Measurements from ENCODE around the gene NAALADL1. TPM values are rescaled to one million over a fixed set of nuclear protein-coding genes. Genes with fewer than 3 reads are reported as not detected.
A peak's percentile ranks its signal among the peaks of the same experiment; 100 is the strongest.
"Not testable (repeated sequence)": the region's sequence is repeated elsewhere in the genome, so short reads cannot be mapped to it uniquely, and the experiment has no call there.

NAALADL1 gene
- total and polyA plus RNA-seq, 9 of the 15 experiments (the other 6 are each of a cell fraction or from before 2014, with no cell fraction given): 0.06 to 0.72 (median 0.22) TPM; not detected in 4

GRCh38 chr11:65023502-65023901 is 34.9 kb downstream of the NAALADL1 start:
- POLR2A ChIA-PET: interaction anchor here (0.6 kb wide), 1 partner anchor 34 kb away, joined by 3 read pairs; no protein-coding TSS in a partner anchor
- H3K9me1 ChIP-seq (ENCODE audit: control insufficient read depth, insufficient read depth, low read length); intact Hi-C loops (cut with micrococcal nuclease); BruUV-seq (replicated peaks); FAIRE-seq; H3K9ac ChIP-seq (ENCODE audit: insufficient read depth in 1 of 2, low read depth in 2 of 2, low read length in 2 of 2); H3K4me2 ChIP-seq (ENCODE audit: insufficient read depth, low read length); H3K79me2 ChIP-seq (ENCODE audit: control insufficient read depth, insufficient read depth, low read length); CTCF ChIA-PET (ENCODE audit: low intra/inter-chr PET ratio); H3K27ac ChIP-seq (ENCODE audit: extremely low read depth, low read depth, low read length); ATAC-seq; H3K9me3 ChIP-seq (replicated peaks; ENCODE audit: control insufficient read depth, insufficient read depth, low read depth, low read length); in situ Hi-C loops (cut with MboI); H3K4me3 ChIP-seq; H4K20me1 ChIP-seq (replicated peaks; ENCODE audit: control insufficient read depth, insufficient read depth, low read length); H3K27me3 ChIP-seq (ENCODE audit: control insufficient read depth in 2 of 2, insufficient read depth in 2 of 2, low read length in 2 of 2); TF ChIP-seq TEAD4 (CRISPR knock-in tag; IDR thresholded peaks at IDR 0.05; ENCODE audit: borderline replicate concordance): not testable (repeated sequence)
- H2AFZ ChIP-seq (ENCODE audit: low read depth, low read length): peak overlapping the region; percentile 54; the same call in 1 of the 2 replicates
- H3K4me1 ChIP-seq (replicated peaks in 1 of 2; ENCODE audit: control insufficient read depth in 2 of 2, insufficient read depth in 2 of 2, low read length in 2 of 2): peaks cover 16 to 32% of the 10 kb centered on the region in 2 experiments; a peak in 4 of 5 replicates
- 8% methylated on average over 8 of the region's 8 CpGs for WGBS (ENCODE audit: insufficient coverage, low coverage, missing lambda C conversion rate)
- H3K36me3 ChIP-seq (ENCODE audit: control insufficient read depth, insufficient read depth, low read length): peaks cover 26% of the 10 kb centered on the region; the same call in 2 of the 3 replicates
- TF ChIP-seq SPI1 (IDR thresholded peaks at IDR 0.05; ENCODE audit: borderline replicate concordance, low read depth, low read length): peak; percentile 53; the same call in 1 of the 2 replicates
- peak; percentile 78 for TF ChIP-seq CBFA2T3 (IDR thresholded peaks at IDR 0.05)
- peak in 1 of 2 experiments; percentile 47; a peak in 1 of 4 replicates for TF ChIP-seq KDM1A (IDR thresholded peaks at IDR 0.05)
- peak; percentile 70 for TF ChIP-seq CBFA2T2 (conservative IDR thresholded peaks at IDR 0.05)
- 0 out of 2 replicates have a peak, but pooled peaks have one; percentile 24 for TF ChIP-seq EP400 (IDR thresholded peaks at IDR 0.05)
- TF ChIP-seq DPF2 (IDR thresholded peaks at IDR 0.05): peak; percentile 35; the same call in 1 of the 2 replicates
- peak; percentile 72 for TF ChIP-seq TAL1 (IDR thresholded peaks at IDR 0.05)
- TF ChIP-seq MTA2 (IDR thresholded peaks at IDR 0.05; ENCODE audit: low read depth): 0 out of 2 replicates have a peak, but pooled peaks have one; percentile 16
- TF ChIP-seq ARID1B (IDR thresholded peaks at IDR 0.05): peak; percentile 78
- peak; percentile 81 for TF ChIP-seq TCF3 (CRISPR knock-in tag; IDR thresholded peaks at IDR 0.05)
- peak; percentile 69 for TF ChIP-seq TEAD4 (IDR thresholded peaks at IDR 0.05; ENCODE audit: low read length)
- peak; percentile 37 for TF ChIP-seq NCOR1 (IDR thresholded peaks at IDR 0.05)
- TF ChIP-seq CREM (IDR thresholded peaks at IDR 0.05; ENCODE audit: low read depth): 0 out of 2 replicates have a peak, but pooled peaks have one; percentile 43
- TF ChIP-seq EP300 (IDR thresholded peaks at IDR 0.05; ENCODE audit: low read length): peak; percentile 29; the same call in 1 of the 2 replicates
- 0 out of 2 replicates have a peak, but pooled peaks have one; percentile 20 for TF ChIP-seq SMARCE1 (IDR thresholded peaks at IDR 0.05)
- 0 out of 2 replicates have a peak, but pooled peaks have one; percentile 35 for TF ChIP-seq POLR2AphosphoS5 (IDR thresholded peaks at IDR 0.05; ENCODE audit: control insufficient read depth, insufficient read depth, low read depth, low read length)
- peak in 1 of 4 experiments; percentile 57 for DNase-seq (ENCODE audit: extremely low read depth in 1 of 4, low spot score in 3 of 4)

All from K562 (cell line).